Right lobe of liver (tissue), 4 donors: Measurements from ENCODE around the gene ZSCAN30.

ENCODE experiments used
- CTCF ChIP-seq, 4 donors: fragments of 200-600 bp in 3 of 4; fragments of 450-650 bp in 1 of 4; IDR thresholded peaks; one replicate each; pipeline versions ENCODE4 v1.5.1 to v1.8.0; 2016 to 2022; ENCODE audit warnings: antibody characterized with exemption in 4 of 4, mild to moderate bottlenecking in 2 of 4
- POLR2A ChIP-seq: fragments of 450-650 bp; IDR thresholded peaks from one replicate; pipeline ENCODE4 v1.6.1; 2017; ENCODE audit warnings: antibody characterized with exemption, mild to moderate bottlenecking
- donor health status: DM: no; HTN: no; CAD: no.
- donor health status: DM: no; HTN: no; CAD: no.
- donor health status: DM: no; HTN: yes; CAD: no.

DNA sequence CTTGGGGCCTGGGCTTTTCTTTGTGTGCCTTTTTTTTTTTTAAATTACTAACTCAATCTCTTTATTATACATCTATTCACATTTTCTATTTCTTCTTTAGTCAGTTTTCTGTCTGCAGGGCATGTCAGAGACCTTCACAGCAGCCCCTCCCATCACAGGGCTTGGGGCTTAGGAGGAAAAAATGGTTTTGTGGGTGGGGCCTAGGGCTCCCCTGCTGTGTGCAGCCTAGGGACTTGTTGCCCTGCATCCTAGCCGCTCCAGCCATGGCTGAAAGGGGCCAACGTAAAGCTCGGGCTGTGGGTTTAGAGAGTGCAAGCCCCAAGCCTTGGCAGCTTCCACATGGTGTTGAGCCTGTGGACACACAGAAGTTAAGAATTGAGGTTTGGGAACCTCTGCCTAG is 13.8 kb downstream of the ZSCAN30 start:
- TF ChIP-seq CTCF (IDR thresholded peaks at IDR 0.05), result no peak
- TF ChIP-seq POLR2A, result no peak
